Measurements from ENCODE around the gene NEURL1B. TPM values are rescaled to one million over a fixed set of nuclear protein-coding genes. Genes with fewer than 3 reads are reported as not detected.

Gene NEURL1B
- polyA plus RNA-seq, 1 donor from 2014 or later, result 12.7 TPM

DNA sequence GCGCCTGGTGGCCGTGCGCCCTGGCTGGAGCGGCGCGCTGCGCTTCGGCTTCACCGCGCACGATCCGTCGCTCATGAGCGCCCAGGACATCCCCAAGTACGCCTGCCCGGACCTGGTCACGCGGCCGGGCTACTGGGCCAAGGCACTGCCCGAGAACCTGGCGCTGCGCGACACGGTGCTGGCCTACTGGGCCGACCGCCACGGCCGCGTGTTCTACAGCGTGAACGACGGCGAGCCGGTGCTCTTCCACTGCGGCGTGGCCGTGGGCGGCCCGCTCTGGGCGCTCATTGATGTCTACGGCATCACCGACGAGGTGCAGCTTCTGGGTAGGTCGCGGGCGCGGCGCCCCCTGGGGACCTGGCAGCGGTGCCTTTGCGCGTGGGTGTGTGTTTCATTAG lies 28.9 kb downstream of the NEURL1B start:
- no peak for TF ChIP-seq TAF1 (IDR thresholded peaks at IDR 0.05; ENCODE audit: low read depth)
- TF ChIP-seq MXI1 (conservative IDR thresholded peaks at IDR 0.05; ENCODE audit: poor library complexity, severe bottlenecking), result no peak
- no peak for TF ChIP-seq POLR2AphosphoS5 (IDR thresholded peaks at IDR 0.05)
- TF ChIP-seq, protein P1, sequence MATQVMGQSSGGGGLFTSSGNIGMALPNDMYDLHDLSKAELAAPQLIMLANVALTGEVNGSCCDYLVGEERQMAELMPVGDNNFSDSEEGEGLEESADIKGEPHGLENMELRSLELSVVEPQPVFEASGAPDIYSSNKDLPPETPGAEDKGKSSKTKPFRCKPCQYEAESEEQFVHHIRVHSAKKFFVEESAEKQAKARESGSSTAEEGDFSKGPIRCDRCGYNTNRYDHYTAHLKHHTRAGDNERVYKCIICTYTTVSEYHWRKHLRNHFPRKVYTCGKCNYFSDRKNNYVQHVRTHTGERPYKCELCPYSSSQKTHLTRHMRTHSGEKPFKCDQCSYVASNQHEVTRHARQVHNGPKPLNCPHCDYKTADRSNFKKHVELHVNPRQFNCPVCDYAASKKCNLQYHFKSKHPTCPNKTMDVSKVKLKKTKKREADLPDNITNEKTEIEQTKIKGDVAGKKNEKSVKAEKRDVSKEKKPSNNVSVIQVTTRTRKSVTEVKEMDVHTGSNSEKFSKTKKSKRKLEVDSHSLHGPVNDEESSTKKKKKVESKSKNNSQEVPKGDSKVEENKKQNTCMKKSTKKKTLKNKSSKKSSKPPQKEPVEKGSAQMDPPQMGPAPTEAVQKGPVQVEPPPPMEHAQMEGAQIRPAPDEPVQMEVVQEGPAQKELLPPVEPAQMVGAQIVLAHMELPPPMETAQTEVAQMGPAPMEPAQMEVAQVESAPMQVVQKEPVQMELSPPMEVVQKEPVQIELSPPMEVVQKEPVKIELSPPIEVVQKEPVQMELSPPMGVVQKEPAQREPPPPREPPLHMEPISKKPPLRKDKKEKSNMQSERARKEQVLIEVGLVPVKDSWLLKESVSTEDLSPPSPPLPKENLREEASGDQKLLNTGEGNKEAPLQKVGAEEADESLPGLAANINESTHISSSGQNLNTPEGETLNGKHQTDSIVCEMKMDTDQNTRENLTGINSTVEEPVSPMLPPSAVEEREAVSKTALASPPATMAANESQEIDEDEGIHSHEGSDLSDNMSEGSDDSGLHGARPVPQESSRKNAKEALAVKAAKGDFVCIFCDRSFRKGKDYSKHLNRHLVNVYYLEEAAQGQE (IDR thresholded peaks at IDR 0.05; ENCODE audit: borderline replicate concordance), result no peak
- TF ChIP-seq RAD21 (conservative IDR thresholded peaks at IDR 0.05), result no peak
- TF ChIP-seq EZH2 (IDR thresholded peaks at IDR 0.05; ENCODE audit: borderline replicate concordance, insufficient read depth, low read length, poor library complexity, severe bottlenecking), result no peak
- TF ChIP-seq SMC3 (conservative IDR thresholded peaks at IDR 0.05; ENCODE audit: poor library complexity), result no peak
- TF ChIP-seq EP300 (conservative IDR thresholded peaks at IDR 0.05; ENCODE audit: poor library complexity, severe bottlenecking), result no peak
- no peak for TF ChIP-seq CTCF (IDR thresholded peaks at IDR 0.05; ENCODE audit: poor library complexity, severe bottlenecking)
- H3K27ac ChIP-seq (ENCODE audit: low read length), result no peak overlapping the region

DNA sequence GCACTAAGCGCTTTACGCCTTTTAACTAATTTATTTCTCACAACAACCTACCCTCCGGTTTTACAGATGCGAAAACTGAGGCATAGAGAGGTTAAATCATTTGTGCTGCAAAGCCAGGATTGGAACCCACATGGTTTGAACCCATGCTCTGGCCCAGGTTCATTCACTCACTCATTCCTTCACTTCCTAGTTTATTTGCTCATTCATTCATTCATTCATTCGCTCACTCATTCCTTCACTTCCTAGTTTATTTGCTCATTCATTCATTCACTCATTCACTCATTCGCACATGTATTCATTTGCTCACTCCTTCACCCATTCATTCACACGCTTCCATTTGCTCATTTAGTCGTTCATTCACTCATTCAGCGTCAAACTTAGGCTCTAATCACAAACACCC lies 29.4 kb downstream of the NEURL1B start:
- no peak overlapping the region for H3K4me2 ChIP-seq (ENCODE audit: low read length)
- no peaks in the 10 kb centered on the region for H4K20me1 ChIP-seq (ENCODE audit: insufficient read depth)
- H3K9ac ChIP-seq (ENCODE audit: low read length), result no peak overlapping the region
- H3K27ac ChIP-seq (ENCODE audit: low read length), result no peak overlapping the region
- no peaks in the 10 kb centered on the region for H3K79me2 ChIP-seq (replicated peaks; ENCODE audit: insufficient read depth, low read length)
- H3K9me3 ChIP-seq (ENCODE audit: low read length), result no peaks in the 10 kb centered on the region
- H3F3A ChIP-seq (ENCODE audit: insufficient read depth, low read length, poor library complexity, severe bottlenecking), result no peaks in the 10 kb centered on the region
- no peaks in the 10 kb centered on the region for H3K9me2 ChIP-seq (ENCODE audit: insufficient read depth, low read length)
- no peaks in the 10 kb centered on the region for H3K36me3 ChIP-seq (ENCODE audit: insufficient read depth, low read length)
- no peaks in the 10 kb centered on the region for H3K27me3 ChIP-seq (ENCODE audit: insufficient read depth, low read depth, low read length)
- no peak for TF ChIP-seq EP300 (conservative IDR thresholded peaks at IDR 0.05; ENCODE audit: poor library complexity, severe bottlenecking)
- no peak overlapping the region for H3K4me3 ChIP-seq (ENCODE audit: low read length)
- H2AFZ ChIP-seq (ENCODE audit: low read depth, low read length), result no peak overlapping the region

More for the DNA sequence above, 28.9 kb downstream of the NEURL1B start:
- Histone ChIP-seq H3K79me2 (replicated peaks; ENCODE audit: insufficient read depth, low read length) (no peaks in the 10 kb centered on the region), H3K4me3 (ENCODE audit: low read length) (no peak overlapping the region), H3K4me2 (ENCODE audit: low read length) (no peak overlapping the region), H2AFZ (ENCODE audit: low read depth, low read length) (no peak overlapping the region), H3K27me3 (ENCODE audit: insufficient read depth, low read depth, low read length) (no peaks in the 10 kb centered on the region), H3K9me2 (ENCODE audit: insufficient read depth, low read length) (no peaks in the 10 kb centered on the region), H4K20me1 (ENCODE audit: insufficient read depth) (no peaks in the 10 kb centered on the region), H3K36me3 (ENCODE audit: insufficient read depth, low read length) (no peaks in the 10 kb centered on the region), H3K9ac (ENCODE audit: low read length) (no peak overlapping the region), H3F3A (ENCODE audit: insufficient read depth, low read length, poor library complexity, severe bottlenecking) (no peaks in the 10 kb centered on the region), H3K9me3 (ENCODE audit: low read length) (no peaks in the 10 kb centered on the region)

DNA sequence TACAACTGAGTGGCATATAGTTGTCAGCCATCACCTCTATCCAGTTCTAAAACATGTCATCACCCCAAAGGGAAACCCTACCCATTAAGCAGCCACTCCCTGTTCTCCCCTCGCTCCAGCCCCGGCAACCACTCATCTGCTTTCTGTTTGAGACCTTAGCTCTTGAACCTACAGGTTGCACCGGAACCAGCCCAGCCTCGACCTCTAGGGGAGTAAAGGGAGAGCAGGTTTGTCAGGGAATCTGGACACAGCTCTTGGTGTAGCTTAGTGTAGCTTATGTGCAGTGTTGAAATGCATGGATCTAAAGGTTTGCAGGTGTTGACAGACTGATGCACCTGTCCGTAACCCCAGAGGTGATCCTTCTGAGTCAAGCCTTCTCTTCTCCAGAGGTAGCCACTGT lies 30.0 kb downstream of the NEURL1B start:
- no peak overlapping the region for H3K9ac ChIP-seq (ENCODE audit: low read length)
- H3K9me3 ChIP-seq (ENCODE audit: low read length), result no peaks in the 10 kb centered on the region
- H3K27ac ChIP-seq (ENCODE audit: low read length), result no peak overlapping the region
- no peaks in the 10 kb centered on the region for H3K9me2 ChIP-seq (ENCODE audit: insufficient read depth, low read length)
- no peaks in the 10 kb centered on the region for H3K79me2 ChIP-seq (replicated peaks; ENCODE audit: insufficient read depth, low read length)
- no peaks in the 10 kb centered on the region for H4K20me1 ChIP-seq (ENCODE audit: insufficient read depth)
- no peak overlapping the region for H2AFZ ChIP-seq (ENCODE audit: low read depth, low read length)
- no peaks in the 10 kb centered on the region for H3K36me3 ChIP-seq (ENCODE audit: insufficient read depth, low read length)
- no peaks in the 10 kb centered on the region for H3F3A ChIP-seq (ENCODE audit: insufficient read depth, low read length, poor library complexity, severe bottlenecking)
- no peaks in the 10 kb centered on the region for H3K27me3 ChIP-seq (ENCODE audit: insufficient read depth, low read depth, low read length)
- no peak overlapping the region for H3K4me3 ChIP-seq (ENCODE audit: low read length)
- TF ChIP-seq SMC3 (conservative IDR thresholded peaks at IDR 0.05; ENCODE audit: poor library complexity) (no peak), POLR2AphosphoS5 (IDR thresholded peaks at IDR 0.05) (no peak), EZH2 (IDR thresholded peaks at IDR 0.05; ENCODE audit: borderline replicate concordance, insufficient read depth, low read length, poor library complexity, severe bottlenecking) (no peak), CTCF (IDR thresholded peaks at IDR 0.05; ENCODE audit: poor library complexity, severe bottlenecking) (no peak), RAD21 (conservative IDR thresholded peaks at IDR 0.05) (no peak), EP300 (conservative IDR thresholded peaks at IDR 0.05; ENCODE audit: poor library complexity, severe bottlenecking) (no peak), TAF1 (IDR thresholded peaks at IDR 0.05; ENCODE audit: low read depth) (no peak), MXI1 (conservative IDR thresholded peaks at IDR 0.05; ENCODE audit: poor library complexity, severe bottlenecking) (no peak)
- TF ChIP-seq, protein P1 (IDR thresholded peaks at IDR 0.05; ENCODE audit: borderline replicate concordance), result no peak
- no peak overlapping the region for H3K4me2 ChIP-seq (ENCODE audit: low read length)
